Smooth muscle cell of the brain vasculature (primary cell): ENCODE measurements around the gene TARS3.
A peak's percentile ranks its signal among the peaks of the same experiment; 100 is the strongest.

ENCODE experiments used
- DNase-seq: peaks from one replicate; pipeline ENCODE4 v3.0.0-alpha.2; 2012; ENCODE audit warnings: low read depth, low spot score

TARS3 gene

GRCh38 chr15:101623367-101624304 is 100.6 kb downstream of the TARS3 start:
- no peak for DNase-seq

GRCh38 chr15:101621961-101622360 is 102.3 kb downstream of the TARS3 start:
- no peak for DNase-seq

- DNase-seq, result no peak
Measured at GRCh38 chr15:101620671-101621070, 103.6 kb downstream of the TARS3 start.

- no peak for DNase-seq
Measured at GRCh38 chr15:101619615-101619865, 104.7 kb downstream of the TARS3 start.

- no peak for DNase-seq
Measured at GRCh38 chr15:101618851-101619614, 105.2 kb downstream of the TARS3 start.

GRCh38 chr15:101618076-101618475 is 106.2 kb downstream of the TARS3 start:
- DNase-seq, result no peak

GRCh38 chr15:101617390-101617965 is 106.8 kb downstream of the TARS3 start:
- no peak for DNase-seq

- DNase-seq, result peak; percentile 18
Measured at GRCh38 chr15:101615986-101616848, 108.1 kb downstream of the TARS3 start.

- no peak for DNase-seq
Measured at GRCh38 chr15:101615414-101615985, 108.8 kb downstream of the TARS3 start.

GRCh38 chr15:101614761-101615160 is 109.5 kb downstream of the TARS3 start:
- no peak for DNase-seq

- no peak for DNase-seq
Measured at GRCh38 chr15:101614001-101614585, 110.2 kb downstream of the TARS3 start.

- DNase-seq, result no peak
Measured at GRCh38 chr15:101613130-101614000, 110.9 kb downstream of the TARS3 start.

- DNase-seq, result no peak
Measured at GRCh38 chr15:101612676-101613075, 111.6 kb downstream of the TARS3 start.

GRCh38 chr15:101611580-101612299 is 112.5 kb downstream of the TARS3 start:
- no peak for DNase-seq

GRCh38 chr15:101611007-101611406 is 113.3 kb downstream of the TARS3 start:
- no peak for DNase-seq

GRCh38 chr15:101610611-101611000 is 113.7 kb downstream of the TARS3 start:
- DNase-seq, result no peak

- DNase-seq, result no peak
Measured at GRCh38 chr15:101609742-101610610, 114.3 kb downstream of the TARS3 start.

GRCh38 chr15:101608201-101608600 is 116.1 kb downstream of the TARS3 start:
- DNase-seq, result no peak
